GM18868 (cell line): Measurements from ENCODE around the gene ANKS1A.
"Not testable (repeated sequence)": the region's sequence is repeated elsewhere in the genome, so short reads cannot be mapped to it uniquely, and the experiment has no call there.

Experiments
- ATAC-seq: cut with Tn5 transposase; IDR thresholded peaks from one replicate; pipeline ENCODE4 v1.9.1; 2021; ENCODE audit warnings: mild to moderate bottlenecking, moderate library complexity; ENCODE audit not compliant: unreplicated experiment

The ANKS1A gene

DNA sequence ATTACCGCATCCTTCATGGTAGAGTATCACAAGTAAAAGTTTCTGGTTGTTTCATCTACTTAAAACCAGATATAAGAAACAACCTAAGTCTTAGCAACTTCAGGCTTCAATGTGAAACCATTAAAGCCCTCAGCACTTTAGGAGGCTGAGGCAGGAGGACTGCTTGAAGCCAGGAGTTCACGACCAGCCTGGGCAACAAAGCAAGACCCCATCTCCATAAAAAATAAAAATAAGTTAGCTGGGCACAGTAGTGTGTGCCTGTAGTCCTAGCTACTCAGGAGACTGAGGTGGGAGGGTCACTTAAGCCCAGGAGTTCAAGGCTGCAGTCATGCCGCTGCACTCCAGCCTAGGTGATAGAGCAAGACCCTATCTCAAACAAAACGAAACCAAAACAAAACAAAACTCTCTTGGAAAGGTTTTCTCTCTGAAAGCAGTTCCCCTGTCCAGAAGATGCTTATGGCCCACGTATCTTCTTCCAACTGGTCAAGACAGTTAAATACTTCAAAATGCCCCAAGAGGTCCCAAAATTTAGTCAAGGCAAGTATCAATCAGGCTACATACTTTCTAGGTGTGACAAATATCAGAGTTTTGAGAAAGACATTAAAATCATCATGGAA is 11.1 kb upstream of the ANKS1A start:
- ATAC-seq = no peak

DNA sequence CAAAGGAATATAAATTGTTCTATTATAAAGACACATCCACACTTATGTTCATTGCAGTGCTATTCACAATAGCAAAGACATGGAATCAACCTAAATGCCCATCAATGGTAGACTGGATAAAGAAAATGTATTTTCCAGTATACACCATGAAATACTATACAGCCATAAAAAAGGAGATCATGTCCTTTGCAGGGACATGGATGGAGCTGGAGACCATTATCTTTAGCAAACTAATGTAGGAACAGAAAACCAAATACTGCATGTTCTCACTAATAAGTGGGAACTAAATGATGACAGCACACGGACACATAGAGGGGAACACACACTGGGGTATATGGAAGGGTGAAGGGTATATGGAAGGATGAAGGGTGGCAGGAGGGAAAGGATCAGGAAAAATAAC is 5.0 kb upstream of the ANKS1A start:
- not testable (repeated sequence) for ATAC-seq

DNA sequence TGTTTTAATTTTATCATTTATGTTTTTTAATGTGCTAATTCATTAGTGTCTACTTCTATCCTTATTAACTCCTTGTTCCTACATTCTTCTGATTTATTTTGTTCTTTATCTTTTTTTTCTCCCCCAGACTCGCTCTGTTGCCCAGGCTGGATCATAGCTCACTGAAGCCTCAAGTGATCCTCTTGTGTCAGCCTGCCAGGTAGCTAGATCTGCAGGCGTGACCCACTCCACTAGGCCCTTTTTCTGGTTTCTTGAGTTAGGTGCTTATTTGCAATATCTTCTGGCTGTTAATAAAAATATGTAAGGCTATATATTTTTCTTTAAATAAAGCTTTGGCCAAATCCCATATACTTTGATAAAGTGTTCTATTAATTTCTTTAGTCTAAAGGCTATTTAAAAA is 4.1 kb upstream of the ANKS1A start:
- ATAC-seq = no peak

DNA sequence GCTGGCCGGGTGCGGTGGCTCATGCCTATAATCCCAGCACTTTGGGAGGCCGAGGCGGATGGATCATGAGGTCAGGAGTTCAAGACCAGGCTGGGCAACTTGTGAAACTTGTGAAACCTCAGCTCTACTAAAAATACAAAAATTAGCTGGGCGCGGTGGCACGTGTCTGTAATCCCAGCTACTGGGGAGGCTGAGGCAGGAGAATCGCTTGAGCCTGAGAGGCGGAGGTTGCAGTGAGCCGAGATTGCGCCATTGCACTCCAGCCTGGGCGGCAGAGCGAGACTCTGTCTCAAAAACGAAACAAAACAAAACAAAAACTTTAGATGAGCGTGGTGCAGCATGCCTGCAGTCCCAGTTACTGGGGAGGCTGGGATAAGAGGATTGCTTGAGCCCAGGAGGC is 3.2 kb upstream of the ANKS1A start:
- not testable (repeated sequence) for ATAC-seq

DNA sequence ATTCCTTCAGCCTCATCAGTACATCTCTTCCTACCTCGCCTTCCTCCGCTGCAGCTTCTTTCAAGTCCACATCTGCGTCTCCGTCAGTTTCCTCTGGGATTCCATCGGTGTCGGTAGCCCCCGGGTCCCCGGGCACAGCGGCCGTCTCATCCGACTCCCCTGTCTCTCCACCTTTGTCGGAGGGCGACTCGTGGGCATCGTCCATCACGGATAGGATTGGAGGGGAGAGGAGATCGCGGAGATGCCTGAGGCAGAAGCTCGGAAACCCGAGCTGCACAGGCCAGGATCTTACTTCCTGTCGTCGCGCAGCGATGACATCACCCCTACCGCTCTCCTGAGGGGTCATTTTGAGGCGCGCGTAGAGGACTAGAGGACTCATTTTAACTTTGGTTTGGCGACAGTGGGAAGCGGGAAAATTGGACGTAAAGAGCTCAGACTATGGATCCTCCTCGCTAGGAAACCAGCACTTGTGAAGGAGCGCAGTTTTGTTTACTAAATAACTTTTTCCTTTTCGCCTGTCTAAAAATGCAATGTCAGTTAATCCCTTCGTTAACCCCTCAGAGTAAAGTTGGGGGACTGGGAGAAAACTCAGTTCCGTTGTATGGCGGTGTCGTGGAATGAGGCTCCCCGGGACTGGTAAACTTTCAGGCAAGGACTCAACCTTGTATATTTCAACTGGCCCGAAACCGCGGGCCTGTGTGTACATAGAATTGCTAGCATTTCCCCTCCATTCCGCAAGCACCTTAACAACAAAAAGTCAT is 1.1 kb upstream of the ANKS1A start, which contains the start of gene TAF11:
Gene TAF11 (minus strand): TSS at position 290 of the 761 bp plus-strand sequence. CDS start 85 bp downstream, at position 205.
- no peak for ATAC-seq

DNA sequence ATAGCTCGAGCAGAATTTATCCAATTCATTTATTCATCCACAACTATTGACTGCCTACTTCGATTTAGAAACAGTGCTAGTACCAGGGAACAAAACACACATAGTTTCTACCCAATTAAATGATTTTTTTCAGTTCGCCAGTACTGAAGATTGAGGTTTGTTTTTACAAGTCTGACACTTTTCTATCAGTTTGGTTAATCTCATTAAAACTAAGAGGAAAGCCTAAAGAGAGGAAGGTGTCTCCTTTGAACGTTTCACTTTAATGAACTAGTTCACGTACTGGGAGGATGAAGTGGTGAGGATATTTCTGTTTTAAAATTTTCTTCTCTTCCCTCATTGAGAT is 570 bp upstream of the ANKS1A start:
- ATAC-seq = no peak

DNA sequence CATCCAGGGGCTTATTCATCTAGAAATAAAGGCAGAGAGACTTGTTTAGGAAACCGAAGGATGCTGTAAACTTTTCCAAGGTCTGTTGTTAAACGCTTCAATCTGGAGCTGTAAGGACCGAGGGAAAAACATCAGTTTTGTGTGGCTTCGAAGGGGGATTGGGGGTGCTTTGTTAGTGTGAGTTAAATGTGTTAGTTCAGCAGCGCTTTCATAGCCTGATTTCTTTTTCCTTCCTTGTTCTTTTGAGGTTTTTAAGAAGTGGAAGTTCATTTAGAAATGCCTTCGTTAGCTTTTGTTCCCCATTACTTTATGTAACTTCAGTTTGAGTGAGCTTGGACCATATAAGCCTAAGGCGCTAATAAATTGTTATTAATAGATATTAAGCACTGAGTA is 1.5 kb downstream of the ANKS1A start:
- ATAC-seq = no peak

DNA sequence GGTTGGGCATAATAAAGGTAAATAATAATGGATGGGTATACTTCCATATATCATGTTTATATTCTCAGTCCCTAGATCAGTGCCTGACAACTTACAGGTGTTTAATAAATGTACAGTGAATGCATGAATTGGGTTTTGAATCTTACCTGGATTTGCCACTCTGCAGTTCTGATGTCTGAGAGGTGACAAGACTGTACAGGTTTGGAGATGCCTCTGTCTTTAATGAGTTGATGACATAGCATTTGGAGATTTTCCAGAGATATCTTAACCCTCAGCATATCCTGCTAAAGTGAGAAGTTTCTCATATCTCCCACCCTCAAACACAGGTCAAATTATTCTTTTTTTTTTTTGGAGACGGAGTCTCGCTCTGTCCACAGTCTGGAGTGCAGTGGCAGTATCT is 2.2 kb downstream of the ANKS1A start:
- ATAC-seq = no peak

DNA sequence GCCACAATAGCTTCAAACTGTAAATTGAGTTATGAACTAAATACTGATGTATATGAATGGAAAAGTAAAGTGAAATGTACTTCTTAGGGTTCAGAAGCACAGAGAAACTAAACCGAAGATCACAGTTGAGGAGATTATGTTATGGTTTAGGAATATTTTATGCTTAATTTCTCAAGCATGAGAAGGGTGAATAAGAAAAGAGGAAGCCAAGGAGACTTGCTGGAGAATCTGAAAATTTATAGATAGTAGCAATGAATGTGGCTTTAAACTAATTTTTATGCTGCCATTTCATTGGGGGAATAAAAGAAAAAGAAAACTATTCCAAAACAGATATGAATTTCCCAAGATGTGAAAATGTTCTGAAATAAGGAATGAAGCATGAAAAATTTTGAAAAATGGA is 5.6 kb downstream of the ANKS1A start:
- no peak for ATAC-seq

DNA sequence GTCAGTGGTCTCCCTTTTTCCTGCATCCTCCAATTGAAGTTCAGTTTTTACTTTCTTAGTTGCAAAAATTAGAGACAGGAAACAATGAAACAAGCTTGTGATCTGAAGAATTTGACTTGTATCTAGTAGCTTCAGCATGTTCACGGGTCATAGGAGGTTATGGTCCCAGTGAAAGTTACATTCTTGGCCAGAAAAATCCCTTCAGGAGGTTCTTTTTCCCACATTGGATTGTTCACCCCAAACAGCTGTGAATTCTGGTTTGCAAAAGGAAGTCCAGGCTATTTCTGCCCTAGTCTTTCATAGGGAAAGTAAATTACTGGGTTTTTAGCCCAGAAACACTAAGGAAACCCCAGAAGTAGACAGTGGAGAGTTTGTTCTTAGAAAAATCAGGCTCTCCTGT is 8.1 kb downstream of the ANKS1A start:
- no peak for ATAC-seq

DNA sequence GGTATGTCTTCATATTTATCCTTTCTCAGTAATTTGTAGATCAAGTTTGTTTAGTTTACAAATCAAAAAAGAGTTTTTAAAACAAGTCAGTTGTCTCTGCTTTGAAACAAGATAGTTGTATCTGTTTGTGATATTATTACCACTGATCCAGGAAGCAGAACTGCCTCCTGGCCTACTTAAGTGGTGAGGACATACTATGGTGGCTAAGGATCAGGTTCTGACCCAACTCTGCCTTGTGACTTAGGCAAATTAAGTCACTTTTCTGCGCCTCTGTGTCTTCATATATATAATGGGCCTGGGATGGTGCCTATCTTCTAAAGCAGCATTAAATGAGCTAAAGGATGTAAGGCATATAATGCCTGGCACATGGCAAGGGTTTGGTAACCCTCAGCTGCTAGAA is 8.7 kb downstream of the ANKS1A start:
- ATAC-seq = no peak

DNA sequence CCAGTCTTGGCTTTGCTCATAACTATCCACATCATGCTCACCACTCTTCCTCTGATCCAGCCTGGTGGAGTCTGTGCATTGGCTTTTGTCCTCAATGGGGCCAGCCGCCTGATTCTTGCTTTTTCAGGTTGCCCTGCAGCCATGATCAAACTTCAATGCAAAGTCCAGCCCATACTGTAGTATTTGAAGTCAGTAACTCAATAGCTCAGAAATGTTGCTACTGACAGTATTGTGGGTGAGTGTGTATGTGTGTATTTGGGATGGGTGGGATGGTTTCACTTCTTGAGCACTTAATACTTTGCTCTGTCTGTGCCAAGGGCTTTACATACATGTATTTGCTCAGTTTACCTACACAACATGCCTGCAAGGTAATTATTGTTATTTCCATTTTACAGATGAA is 10.7 kb downstream of the ANKS1A start:
- not testable (repeated sequence) for ATAC-seq

DNA sequence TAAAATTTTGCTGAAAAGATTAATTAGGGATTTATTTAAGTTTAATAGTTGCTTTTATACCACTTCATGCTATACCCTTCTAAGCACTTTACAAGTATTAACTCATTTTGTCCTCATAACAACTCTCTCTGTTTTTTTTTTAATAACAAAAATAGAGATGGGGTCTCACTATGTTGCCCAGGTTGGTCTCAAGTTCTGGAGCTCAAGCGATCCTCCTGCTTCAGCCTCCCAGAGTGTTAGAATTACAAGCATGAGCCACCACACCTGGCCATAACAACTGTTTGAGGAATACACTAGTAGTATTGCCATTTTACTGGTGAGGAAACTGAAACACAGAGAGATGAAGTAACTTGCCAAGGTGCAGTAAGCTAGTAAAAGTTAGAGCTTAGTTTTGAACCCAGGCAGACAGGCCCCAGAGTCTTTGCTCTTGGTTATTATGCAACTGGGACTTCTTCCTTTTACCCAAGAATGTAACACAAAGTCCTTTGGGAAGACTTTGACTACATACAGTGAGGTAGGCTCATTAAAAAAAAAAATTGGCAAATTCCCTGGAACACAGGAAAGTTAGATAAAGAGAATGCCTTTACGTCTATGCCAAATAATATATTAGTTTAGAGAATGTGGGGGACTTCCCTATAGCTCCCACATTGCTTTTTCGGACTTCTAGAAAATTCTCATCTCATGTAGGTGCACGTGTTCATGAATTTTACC is 11.4 kb downstream of the ANKS1A start:
- no peak for ATAC-seq

DNA sequence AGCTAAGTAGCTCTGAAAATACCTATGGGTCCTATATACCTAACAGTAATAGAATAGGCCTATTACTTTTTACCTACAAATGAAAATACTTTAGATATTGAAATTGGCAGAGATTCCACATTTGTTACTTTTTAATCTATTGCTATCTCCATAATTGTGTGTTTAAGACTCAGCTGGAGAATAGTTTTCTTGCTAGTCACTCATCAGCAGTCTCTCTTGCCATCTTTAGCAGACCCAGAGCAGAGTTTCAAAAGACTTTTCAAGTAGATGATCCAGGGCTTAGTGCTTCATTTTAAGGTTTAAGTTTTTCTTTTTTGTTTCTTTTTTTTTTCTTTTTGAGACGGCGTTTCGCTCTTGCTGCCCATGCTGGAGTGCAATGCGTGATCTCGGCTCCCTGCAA is 12.9 kb downstream of the ANKS1A start:
- no peak for ATAC-seq

DNA sequence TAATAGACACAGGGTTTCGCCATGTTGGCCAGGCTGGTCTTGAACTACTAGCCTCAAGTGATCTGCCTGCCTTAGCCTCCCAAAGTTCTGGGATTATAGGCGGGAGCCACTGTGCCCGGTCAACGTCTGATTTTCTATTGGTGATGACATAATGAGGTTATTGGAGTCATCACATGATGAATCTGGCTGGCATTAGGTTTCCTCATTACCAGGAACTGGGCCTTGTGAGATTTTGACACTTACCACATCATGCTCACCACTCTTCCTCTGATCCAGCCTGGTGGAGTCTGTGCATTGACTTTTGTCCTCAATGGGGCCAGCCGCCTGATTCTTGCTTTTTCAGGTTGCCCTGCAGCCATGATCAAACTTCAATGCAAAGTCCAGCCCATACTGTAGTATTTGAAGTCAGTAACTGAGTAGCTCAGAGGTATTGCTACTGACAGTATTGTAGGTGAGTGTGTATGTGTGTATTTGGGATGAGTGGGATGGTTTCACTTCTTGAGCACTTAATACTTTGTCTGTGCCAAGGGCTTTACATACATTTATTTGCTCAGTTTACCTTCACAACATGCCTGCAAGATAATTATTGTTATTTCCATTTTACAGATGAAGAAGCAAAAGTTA is 16.0 kb downstream of the ANKS1A start:
- ATAC-seq = no peak

DNA sequence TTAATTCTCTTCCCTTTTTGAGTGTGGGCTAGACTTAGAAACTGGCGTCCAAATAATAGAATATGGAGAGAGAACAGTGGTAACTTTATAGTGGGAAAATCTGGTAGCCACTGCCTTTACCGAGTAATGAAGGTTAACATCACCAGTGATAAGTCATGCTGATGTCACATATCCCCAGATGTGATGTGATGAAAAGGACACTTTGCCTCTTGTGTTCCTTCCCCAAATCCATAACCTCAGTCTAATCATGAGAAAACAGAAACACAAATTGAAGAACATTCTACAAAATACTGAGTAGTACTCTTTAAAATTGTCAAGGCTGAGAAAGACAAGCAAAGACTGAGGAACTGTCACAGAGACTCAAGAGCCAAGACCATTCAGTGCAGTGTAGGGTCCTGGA is 17.8 kb downstream of the ANKS1A start:
- no peak for ATAC-seq

DNA sequence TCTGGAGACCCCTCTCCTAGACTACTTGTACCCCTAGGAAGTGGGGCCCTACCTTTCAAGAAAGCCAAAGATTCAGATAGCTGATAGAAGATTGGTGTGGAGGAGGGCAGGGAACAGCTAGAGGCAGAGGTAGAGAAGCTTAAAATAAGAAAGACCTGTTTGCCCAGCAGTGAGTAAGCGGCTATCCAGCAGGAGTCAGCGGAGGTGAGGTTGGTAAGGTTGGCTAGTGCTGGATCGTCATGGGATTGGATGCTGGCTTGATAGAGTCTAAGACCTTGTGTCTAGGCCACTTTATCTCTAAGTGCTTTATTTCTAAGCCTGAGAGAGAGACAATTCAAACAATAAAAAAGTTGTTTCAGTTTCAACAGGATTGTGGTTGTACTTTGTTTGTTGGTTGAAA is 19.1 kb downstream of the ANKS1A start:
- ATAC-seq = no peak

DNA sequence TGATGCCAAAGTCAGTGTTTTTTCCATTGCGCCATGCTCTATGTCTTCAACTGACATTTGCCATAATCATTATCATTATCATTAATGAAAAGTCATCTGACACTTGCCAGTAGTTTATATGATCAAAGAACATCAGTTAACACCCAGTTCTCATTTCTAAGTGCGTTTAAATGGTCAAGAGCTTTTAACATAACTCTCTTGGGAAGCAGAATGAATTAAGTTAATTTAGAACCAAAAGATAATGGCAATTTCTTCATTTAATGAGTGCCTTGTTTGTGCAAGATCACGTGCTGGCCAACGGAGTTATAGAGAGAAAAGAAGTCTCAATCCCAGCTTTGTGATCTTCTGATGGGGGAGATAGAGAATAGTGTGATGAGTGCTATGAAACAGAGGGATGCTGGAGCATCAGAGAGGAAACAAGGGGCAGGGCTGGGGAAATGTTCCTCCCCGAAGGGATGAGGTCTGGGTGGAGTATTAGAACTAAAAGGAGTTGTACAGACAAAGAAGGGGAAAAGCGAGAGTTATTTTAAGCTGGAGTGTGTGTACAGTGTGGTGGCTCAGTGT is 20.3 kb downstream of the ANKS1A start:
- no peak for ATAC-seq

DNA sequence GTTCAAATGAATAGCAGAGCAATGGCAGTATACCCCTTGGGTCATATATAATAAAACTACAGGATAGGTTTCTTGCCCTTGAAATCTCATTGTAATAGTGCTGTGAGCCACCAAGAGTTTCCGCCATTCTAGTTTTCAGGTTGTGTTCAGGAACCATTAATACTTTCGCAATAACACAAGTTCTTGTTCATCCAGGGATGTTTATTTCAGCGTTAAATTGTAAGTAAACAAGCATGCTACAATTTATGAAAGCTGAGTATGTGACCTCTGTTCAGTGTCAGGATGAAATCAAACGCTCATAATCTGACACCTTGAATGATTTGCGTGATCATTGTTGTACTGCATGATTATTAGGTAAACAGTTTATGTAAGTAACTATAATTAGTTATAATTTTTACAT is 22.8 kb downstream of the ANKS1A start:
- no peak for ATAC-seq

DNA sequence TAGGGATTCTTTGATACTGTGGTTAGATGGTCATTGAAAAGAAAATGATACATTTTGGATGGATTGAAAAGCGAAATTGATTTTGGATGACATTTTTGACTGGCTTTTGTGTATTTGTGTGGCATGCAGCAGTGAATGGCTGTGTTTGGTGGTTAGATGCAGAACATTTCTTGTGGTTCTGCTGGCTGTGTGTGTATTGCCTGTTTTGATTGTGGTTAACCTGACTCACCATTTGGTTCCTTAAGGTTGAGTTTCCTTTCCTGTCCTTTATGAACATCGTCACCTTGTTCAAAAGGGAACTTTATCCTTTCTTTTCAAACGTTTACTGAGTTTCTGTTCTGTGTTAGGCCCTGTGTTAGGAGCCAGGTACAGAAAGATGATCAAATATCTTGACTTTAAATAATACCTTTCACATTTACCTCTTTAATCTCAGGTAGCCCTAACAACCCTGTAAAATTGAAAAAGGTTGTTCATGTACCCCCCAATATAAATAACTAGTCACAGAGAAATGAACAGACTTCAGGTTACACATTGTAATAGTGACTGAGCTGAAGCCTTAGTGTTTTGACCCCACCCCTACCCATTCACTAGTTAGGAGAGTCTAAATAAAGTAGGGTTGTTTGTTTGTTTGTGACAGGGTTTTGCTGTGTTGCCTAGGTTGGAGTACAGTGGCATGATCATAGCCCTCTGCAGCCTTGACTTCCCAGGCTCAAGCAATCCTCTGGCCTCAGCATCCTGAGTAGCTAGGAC is 23.8 kb downstream of the ANKS1A start:
- ATAC-seq = peak; percentile 60

DNA sequence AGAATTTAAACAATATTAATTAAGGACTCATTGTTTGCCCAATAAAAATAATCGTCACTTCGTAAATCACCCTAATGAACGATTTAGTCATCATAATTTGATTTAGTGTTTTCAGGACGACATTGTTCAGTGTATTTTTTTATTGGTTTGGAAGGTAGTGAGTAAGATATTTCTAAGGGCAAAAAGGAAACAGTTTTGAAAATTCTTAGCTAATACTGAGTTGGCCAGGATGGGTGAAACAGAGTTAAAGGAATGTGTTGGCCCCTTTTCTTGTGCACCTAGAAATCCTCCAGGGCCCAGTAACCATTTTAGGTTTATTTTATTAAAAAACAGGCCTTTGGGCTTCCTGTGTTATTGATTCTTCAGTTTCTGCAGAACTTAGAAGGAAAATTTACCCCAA is 25.3 kb downstream of the ANKS1A start:
- ATAC-seq = no peak
